Activated CD4-positive, alpha-beta T cell treated with anti-CD3 and anti-CD28 coated beads, Interleukin-2, amount 50 U/mL, for 1 hour (primary cell): Measurements from ENCODE around the gene NKD2.

Experiments used
- DNase-seq: peaks from one replicate; pipeline ENCODE4 v3.0.0-alpha.2; 2020

Gene NKD2

GRCh38 chr5:1001406-1002270 lies 7.0 kb upstream of the NKD2 start:
- DNase-seq, result no peak

GRCh38 chr5:1002271-1002546 lies 6.4 kb upstream of the NKD2 start:
- DNase-seq, result no peak

DNA sequence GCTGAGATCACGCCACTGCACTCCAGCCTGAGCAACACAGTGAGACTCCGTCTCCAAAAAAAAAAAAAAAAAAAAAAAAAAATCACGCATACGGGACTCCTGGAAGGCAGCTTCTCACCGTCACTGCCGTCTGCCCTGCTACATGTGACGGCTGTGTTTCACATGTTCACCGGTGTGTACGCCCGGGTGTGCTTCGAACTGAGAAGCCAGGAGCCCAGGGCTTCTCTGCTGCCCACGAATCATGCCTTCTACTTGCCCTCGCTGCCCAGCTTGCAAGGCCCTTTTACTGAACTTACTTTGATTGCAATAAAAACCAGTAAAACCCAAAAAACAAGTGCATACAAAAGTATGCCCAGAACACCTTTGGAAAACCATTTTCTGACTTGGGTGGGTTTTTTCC lies 5.8 kb upstream of the NKD2 start:
- DNase-seq, result no peak

- no peak for DNase-seq
Measured at GRCh38 chr5:1003296-1003937, 5.2 kb upstream of the NKD2 start.

- DNase-seq, result peak; percentile 57
Measured at GRCh38 chr5:1004461-1005248, 3.9 kb upstream of the NKD2 start.

DNA sequence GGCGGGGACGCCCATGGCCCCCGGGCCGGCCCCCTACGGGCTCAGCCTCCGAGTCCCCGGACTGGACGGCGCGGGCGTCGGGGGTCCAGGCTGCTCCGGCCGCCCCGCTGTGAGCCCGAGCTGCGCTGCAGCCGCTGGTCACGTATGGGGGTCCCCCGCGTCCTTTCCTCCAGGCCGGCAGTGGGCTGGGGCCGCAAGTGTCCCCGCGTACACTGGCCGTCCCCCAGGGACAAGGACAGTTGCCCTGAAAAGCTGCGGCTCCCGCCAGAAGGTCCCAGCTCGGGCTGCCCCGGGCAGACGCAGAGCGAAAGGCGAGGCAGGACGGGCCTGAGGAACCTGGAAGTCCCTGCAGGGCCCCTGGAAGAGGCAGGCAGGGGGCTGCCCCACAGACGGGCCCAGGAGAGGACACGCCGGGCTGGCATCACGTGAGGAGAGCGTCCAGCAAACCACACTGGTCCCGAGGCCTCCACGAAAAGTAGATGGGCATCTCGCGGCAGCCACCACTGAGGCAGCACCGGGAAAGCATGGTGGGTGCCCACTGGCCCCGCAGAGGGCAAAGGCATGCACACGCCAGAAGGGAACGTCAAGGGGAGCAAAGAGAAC lies 3.3 kb upstream of the NKD2 start:
- no peak for DNase-seq

GRCh38 chr5:1005904-1006655 lies 2.5 kb upstream of the NKD2 start:
- no peak for DNase-seq

- DNase-seq, result no peak
Measured at GRCh38 chr5:1006656-1007071, 1.9 kb upstream of the NKD2 start.

DNA sequence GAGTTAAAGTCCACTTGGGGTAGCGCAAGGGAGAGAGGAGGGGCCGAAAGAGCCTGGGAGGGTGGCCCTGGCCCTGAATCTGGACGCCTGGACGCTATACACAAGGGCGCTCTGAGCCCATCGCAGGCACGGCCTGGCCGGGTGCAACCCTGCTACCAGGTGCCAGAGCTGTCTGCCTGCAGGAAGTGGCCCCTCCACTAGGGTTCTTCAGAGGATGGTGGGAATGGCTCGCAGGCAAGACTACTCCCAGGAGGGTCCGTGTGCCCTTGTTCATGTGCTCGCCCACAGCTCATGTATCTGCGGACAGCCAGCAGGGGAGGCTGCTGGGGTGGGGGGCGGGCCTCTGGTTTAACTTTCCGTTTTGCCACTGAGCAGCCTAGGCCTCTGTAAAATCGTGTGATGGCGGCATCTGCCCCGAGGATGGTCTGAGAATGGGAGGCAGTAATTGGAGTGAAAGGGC lies 1.4 kb upstream of the NKD2 start:
- DNase-seq, result no peak

DNA sequence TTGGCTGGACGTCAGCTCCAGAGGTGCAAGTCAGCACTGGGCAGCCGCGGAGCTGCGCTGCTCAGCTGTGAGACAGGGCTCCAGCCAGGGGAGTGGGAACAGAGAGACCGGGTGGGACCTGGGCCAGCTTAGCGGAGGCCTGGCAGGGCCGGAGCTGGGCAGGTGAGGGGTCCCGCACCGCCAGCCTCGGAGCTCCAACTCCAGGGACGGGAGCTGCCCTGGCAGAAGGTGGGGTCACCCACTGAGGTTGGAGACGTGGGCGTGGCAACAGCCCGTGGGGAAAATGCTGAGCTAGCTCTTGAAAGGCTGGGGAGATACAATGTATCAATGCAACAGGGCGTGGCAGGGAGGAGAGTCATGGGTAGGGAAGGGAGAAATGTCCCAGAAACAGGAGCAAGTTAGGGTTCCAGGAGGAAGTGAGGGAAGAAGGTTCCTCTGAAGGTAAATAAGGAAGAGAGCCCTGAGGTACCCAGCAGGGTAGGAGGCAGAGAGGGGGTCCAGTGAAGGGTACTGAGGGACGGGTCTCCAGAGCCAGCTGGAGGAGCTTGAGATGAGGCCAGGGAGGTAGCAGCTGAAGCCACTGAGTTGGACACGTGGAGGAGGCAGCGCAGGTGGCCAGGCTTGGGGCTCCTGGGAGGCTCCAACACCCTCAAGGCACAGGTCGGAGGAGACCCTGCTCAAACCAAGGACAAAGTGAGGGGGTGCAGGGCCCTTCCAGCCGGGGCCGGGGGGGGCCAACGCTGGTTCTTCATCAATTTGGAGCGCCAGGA lies 736 bp upstream of the NKD2 start:
- DNase-seq, result no peak

GRCh38 chr5:1009359-1010180 lies 968 bp downstream of the NKD2 start:
- DNase-seq, result no peak

- no peak for DNase-seq
Measured at GRCh38 chr5:1010181-1010510, 1.5 kb downstream of the NKD2 start.

DNA sequence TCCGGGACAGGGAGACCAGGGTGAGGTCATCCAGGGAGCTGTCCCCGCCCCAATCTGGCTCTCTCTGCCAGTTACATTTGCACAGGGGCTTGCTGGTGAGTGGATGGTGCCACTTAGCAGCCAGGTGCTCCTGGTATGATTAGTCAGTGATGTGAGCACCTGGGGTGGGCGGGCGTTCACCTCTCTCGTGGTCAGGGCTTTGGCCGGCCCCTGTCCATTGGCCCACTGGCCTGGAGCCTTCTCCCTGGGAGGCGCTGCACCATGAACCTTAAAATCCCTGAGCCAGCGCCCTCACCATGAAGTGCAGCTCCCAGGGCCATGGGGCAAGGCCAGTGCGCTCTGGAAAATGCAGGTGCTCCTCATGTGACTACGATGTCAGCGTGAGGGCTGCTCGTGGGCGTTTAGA lies 2.0 kb downstream of the NKD2 start:
- DNase-seq, result no peak

DNA sequence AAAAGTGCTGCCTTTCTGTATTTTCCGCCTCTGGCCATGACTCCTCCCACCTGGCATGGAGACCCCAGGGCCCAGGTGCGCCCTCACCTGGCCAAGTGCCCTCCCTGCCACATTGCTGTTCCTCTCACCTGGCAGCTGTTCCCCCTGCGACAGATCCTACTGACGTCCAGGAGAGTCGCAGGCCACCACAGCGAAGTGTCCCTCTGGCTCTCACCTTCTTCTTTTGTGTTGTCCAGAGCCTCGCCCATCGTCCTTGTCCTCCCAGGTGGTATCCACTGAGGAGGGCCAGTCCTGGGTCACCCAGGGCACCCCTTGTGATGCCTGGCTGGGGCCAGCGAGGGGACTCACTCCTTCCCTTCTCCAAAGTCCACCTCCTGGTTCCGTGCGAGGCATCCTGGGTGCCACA lies 2.6 kb downstream of the NKD2 start:
- DNase-seq, result peak; percentile 44

DNA sequence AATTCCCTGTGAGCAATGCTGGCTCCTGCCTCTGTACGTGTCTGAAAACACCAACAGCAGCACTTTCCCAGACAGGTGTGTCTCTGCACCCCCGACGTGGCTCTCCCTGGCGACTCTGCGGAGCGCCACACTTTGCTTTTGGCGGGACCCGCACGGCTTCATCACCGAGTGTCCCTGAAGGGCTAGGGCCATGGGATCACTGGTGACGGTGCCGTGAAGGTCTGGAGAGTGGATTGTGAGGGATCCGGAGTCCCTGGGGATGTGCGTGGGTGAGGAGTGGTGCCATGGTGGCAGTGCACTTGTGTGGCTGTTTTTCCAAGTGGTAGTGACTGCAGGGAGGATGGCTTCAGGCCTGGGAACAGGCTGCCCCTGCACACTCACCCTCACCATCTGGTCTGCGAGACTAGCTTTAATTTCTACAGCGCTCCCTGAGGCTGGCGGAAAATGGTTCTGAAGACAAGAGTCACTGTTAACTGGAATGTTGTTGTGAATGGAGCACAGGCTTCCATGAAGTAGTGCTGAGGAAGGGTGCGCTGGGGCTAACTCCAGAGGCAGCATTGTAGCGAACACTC lies 3.2 kb downstream of the NKD2 start:
- DNase-seq, result no peak

DNA sequence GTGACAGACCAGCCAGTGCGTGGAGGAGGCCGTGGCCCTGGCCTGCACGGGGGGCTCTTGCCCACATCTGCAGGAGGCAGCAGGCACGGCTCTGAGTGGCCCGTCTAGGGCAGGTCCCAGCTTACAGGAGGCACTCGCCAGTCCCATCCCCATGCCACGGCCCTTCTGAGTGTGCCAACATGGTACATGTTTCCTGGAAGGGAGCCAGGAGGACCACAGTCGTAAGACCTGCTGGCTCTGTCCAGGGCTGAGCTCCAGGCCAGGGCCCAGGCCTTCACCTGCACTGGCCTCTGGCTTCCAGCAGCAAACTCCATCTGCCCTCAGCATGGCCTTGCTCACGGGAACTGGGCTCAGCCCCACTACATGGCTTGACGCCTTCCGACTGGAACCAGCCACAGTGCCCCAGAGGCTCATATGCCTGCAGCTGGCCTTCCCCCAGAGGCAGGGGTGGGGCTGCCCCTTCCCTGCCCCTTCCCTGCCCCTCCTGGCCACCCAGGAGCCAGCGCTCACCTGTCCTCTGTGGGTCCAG lies 3.8 kb downstream of the NKD2 start:
- DNase-seq, result no peak

DNA sequence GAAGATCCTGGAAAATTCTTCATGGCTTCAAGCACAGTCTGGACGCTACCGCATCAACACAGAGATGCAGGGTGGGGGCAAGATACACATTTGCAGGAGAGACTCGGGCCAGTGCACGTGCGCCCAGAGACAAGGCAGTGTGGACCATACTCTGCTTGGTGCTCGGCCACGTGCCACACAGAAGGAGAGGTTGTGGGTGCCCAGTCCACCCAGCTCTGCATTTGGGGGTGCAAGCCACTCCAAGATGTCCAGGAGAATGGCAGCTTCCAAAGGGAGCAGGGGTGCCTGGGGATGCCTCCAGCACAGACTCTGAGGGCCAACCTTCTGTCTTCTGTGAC lies 4.3 kb downstream of the NKD2 start:
- DNase-seq, result no peak

GRCh38 chr5:1013238-1013947 lies 4.8 kb downstream of the NKD2 start:
- DNase-seq, result no peak

DNA sequence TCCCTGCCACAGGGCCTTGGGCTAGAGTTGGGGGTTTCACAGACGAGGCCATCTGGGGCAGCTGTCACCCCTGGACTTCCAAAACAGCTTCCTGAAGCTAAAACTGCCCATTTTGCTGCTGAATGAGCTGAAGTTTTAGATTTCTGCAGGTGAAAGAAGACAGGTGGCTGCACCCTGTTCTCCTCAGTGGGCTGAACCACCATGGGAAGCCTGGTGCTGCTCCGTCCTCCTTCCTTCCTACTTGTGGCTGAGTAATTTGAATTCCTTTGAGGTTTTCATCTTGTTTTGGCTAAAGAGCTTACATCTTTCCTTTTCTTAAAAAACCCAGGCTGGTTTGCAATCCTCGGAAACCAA lies 5.3 kb downstream of the NKD2 start:
- DNase-seq, result no peak

DNA sequence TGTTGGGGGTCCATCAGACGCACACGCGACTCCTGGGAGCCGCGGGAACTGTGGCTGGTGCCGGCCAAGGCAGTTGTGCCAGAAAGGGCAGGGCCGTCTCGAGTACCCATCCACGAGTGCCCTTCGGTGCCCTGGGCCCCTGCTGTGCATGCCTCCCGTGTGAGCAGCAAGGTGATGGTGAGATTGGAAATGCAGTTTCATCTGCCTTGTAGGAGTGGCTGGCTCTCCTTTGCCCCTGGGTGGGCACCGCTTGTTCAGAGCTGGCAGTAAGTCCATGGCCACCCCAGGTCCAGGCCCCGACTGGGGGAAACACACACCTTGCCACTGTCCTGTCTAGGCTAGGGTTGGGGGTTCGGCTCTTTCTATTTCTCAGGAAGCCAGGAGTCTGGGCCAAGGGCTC lies 5.7 kb downstream of the NKD2 start:
- no peak for DNase-seq
